Measurements from ENCODE around the gene FGGY.

Gene FGGY

GRCh38 chr1:59384443-59384842 is 87.5 kb downstream of the FGGY start:
- DNase-seq (ENCODE audit: low read depth), result peak; percentile 11
- no peak overlapping the region for H3K4me3 ChIP-seq (ENCODE audit: low read depth, low read length)
- TF ChIP-seq CTCF (IDR thresholded peaks at IDR 0.05; ENCODE audit: low read depth, low read length) (no peak), POLR2A (IDR thresholded peaks at IDR 0.05; ENCODE audit: extremely low read depth, insufficient read length) (no peak), MYC (IDR thresholded peaks at IDR 0.05; ENCODE audit: low read depth, low read length) (no peak)
- TF ChIP-seq, protein P1, sequence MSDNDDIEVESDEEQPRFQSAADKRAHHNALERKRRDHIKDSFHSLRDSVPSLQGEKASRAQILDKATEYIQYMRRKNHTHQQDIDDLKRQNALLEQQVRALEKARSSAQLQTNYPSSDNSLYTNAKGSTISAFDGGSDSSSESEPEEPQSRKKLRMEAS (IDR thresholded peaks at IDR 0.05; ENCODE audit: low read depth, low read length), result no peak

- H3K4me3 ChIP-seq (ENCODE audit: low read depth, low read length), result no peak overlapping the region
- no peak for DNase-seq (ENCODE audit: low read depth)
- TF ChIP-seq MYC (IDR thresholded peaks at IDR 0.05; ENCODE audit: low read depth, low read length) (no peak), POLR2A (IDR thresholded peaks at IDR 0.05; ENCODE audit: extremely low read depth, insufficient read length) (no peak)
These were observed 91.3 kb downstream of the FGGY start for GRCh38 chr1:59388191-59388590.

- TF ChIP-seq MYC (IDR thresholded peaks at IDR 0.05; ENCODE audit: low read depth, low read length) (no peak), CTCF (IDR thresholded peaks at IDR 0.05; ENCODE audit: low read depth, low read length) (no peak), POLR2A (IDR thresholded peaks at IDR 0.05; ENCODE audit: extremely low read depth, insufficient read length) (no peak)
- TF ChIP-seq, protein P1 (IDR thresholded peaks at IDR 0.05; ENCODE audit: low read depth, low read length), result no peak
- no peak overlapping the region for H3K4me3 ChIP-seq (ENCODE audit: low read depth, low read length)
- no peak for DNase-seq (ENCODE audit: low read depth)
These were observed 93.0 kb downstream of the FGGY start for GRCh38 chr1:59389847-59390246.

DNA sequence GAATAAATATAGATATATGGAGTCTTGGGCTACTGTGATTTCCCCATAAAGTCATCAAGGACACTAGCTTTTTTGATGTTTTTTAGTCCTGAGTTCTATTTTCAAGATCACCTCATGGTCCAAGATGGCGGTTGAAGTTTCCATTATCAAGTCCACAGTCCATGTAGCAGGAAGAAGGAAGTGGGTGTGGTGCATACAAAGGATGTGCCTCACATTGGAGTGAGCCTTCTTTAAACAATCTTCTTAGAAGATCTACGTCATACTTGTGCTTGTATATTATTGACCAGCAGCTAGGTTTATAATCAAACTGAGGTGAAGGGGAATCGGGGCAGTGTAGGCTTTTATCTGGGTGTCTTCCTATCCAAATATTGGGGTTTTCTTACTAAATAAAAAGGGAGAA is 93.4 kb downstream of the FGGY start:
- no peak overlapping the region for H3K4me3 ChIP-seq (ENCODE audit: low read depth, low read length)
- no peak for TF ChIP-seq POLR2A (IDR thresholded peaks at IDR 0.05; ENCODE audit: extremely low read depth, insufficient read length)
- TF ChIP-seq, protein P1 (IDR thresholded peaks at IDR 0.05; ENCODE audit: low read depth, low read length), result no peak
- TF ChIP-seq CTCF (IDR thresholded peaks at IDR 0.05; ENCODE audit: low read depth, low read length), result no peak
- TF ChIP-seq MYC (IDR thresholded peaks at IDR 0.05; ENCODE audit: low read depth, low read length), result no peak
- DNase-seq (ENCODE audit: low read depth), result no peak

GRCh38 chr1:59391212-59392179 is 94.6 kb downstream of the FGGY start:
- no peak overlapping the region for H3K4me3 ChIP-seq (ENCODE audit: low read depth, low read length)
- DNase-seq (ENCODE audit: low read depth), result peak; percentile 59
- TF ChIP-seq, protein P1 (IDR thresholded peaks at IDR 0.05; ENCODE audit: low read depth, low read length), result peak; percentile 68; the same call in 1 of the 2 replicates
- TF ChIP-seq POLR2A (IDR thresholded peaks at IDR 0.05; ENCODE audit: extremely low read depth, insufficient read length) (no peak), CTCF (IDR thresholded peaks at IDR 0.05; ENCODE audit: low read depth, low read length) (no peak), MYC (IDR thresholded peaks at IDR 0.05; ENCODE audit: low read depth, low read length) (peak; percentile 49)
